Measurements from ENCODE around the gene DDRGK1.
A peak's percentile ranks its signal among the peaks of the same experiment; 100 is the strongest.

DDRGK1 gene

DNA sequence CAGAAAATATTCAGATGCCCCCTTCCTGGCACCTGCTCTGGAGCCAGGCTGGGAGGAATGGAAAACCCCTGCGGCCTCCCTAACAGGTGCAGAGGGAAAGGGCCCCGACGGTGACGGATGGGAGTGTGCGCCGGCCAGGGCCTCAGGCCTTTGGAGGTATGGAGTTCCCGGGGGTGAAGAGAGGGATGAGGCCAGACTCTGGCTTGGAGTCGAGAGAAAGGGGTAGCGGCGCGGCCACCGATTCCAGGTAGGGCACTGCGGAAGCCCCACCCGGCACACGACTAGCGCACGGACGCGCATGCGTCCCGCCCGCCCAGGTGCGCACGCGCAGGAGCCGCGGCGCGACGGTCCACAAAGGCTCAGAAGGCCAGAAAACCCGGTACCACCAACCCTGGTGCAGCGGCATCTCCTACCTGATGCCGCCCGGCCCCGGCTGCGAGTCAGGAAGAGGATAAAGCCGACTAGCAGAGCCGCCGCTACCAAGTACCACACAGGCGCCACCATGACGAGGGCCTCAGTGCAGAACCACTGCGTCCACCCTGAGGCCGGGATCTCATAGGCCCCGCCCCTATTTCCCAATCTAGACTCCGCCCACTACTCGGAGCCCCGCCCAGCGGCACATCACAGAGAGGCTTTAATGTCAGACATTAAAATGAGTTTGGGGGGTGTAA, at the start of gene DDRGK1:
DDRGK1 (minus strand) TSS at position 559 of the 671 bp plus-strand sequence; CDS start at position 504, 55 bp downstream.
- DNase-seq = peak; percentile 85

- no peak for DNase-seq
These were observed 47.3 kb upstream of the DDRGK1 start for GRCh38 chr20:3251806-3252205.

- DNase-seq = no peak
These were observed 45.6 kb upstream of the DDRGK1 start for GRCh38 chr20:3250091-3250504.

- no peak for DNase-seq
These were observed 44.5 kb upstream of the DDRGK1 start for GRCh38 chr20:3248993-3249347.

GRCh38 chr20:3248167-3248992, 43.9 kb upstream of the DDRGK1 start:
- no peak for DNase-seq

GRCh38 chr20:3247638-3248037, 43.2 kb upstream of the DDRGK1 start:
- no peak for DNase-seq

DNA sequence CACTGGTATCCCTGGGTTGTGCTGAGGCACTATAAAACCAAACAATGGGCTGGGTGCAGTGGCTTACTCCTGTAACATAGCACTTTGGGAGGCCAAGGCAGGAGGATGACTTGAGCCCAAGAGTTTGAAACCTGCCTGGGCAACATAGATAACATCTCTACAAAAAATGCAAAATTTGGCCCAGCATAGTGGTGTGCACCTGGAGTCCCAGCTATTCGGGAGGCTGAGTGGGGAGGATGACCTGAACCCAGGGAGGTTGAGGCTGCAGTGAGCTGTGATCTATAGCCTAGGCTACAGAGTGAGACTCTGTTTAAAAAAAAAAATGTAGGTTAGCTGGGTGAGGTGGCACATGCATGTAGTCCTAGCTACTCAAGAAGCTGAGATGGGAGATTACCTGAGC, 42.2 kb upstream of the DDRGK1 start:
- no peak for DNase-seq

DNA sequence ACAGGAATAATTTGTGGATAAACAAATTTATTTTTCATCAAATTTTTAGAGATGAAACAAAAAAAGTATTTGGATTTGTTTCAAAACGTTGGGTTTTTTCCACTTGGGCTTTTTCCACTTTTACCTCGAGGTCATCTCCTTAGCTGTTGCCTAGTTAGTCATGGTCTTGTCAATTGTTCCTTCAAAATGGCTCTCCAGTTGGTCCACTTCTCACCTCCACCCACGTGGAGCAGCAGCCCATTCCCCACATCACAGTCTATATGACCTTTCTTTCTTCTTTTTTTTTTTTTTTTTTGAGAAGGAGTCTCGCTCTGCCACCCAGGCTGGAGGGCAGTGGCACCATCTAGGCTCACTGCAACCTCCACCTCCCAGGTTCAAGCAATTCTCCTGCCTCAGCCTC, 41.2 kb upstream of the DDRGK1 start:
- no peak for DNase-seq

DNA sequence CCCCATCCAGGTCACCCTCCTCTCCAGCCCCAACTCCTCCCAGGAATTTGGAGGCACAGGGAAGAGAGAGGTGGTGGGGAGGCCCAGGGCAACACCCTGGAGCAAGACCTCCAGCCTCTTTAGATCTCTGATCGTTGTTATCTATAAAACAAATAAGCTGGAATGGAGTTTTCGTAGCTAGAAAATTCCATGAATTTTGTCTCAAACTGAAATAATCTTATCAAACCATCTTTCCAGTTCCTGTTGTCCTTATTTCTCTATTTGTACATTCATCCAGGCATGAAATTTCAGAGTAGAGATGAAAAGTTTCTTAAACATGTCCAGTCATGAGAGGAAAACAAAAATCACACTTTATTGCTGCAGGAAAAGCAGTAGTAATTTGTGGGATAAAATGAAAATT, 40.7 kb upstream of the DDRGK1 start:
- no peak for DNase-seq

GRCh38 chr20:3244613-3245012, 40.1 kb upstream of the DDRGK1 start:
- no peak for DNase-seq

DNA sequence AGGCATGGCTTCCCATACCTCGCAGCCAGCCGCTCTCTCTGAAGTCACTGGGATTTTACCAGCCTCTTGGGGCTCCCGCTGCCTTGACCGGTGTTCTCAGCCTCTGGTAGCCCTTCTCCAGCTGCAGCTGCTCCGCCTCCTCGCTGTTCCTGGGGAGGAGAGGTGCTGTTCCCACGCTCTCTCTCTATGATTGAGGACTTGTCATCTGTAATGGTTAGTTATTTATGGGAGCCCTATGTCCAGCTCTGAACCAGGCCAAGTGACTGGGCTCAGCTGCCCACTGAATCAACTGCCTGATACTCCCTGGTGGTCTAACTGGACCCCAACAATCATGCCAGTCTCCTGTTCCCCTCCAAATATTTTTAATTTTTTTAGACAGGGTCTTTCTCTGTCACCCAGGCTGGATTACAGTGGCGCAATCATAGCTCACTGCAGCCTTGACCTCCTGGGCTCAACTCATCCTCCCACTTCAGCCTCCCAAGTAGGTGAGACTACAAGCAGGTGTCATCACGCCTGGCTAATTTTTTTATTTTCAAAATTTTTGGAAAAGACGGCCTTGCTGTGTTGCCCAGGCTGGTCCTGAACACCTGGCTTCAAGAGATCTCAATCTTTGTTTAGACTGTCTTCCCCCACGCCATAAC, 39.4 kb upstream of the DDRGK1 start:
- DNase-seq = no peak

GRCh38 chr20:3242172-3242692, 37.8 kb upstream of the DDRGK1 start:
- no peak for DNase-seq

GRCh38 chr20:3240776-3241363, 36.4 kb upstream of the DDRGK1 start:
- DNase-seq = no peak

- DNase-seq = no peak
These were observed 35.6 kb upstream of the DDRGK1 start for GRCh38 chr20:3239867-3240775.

DNA sequence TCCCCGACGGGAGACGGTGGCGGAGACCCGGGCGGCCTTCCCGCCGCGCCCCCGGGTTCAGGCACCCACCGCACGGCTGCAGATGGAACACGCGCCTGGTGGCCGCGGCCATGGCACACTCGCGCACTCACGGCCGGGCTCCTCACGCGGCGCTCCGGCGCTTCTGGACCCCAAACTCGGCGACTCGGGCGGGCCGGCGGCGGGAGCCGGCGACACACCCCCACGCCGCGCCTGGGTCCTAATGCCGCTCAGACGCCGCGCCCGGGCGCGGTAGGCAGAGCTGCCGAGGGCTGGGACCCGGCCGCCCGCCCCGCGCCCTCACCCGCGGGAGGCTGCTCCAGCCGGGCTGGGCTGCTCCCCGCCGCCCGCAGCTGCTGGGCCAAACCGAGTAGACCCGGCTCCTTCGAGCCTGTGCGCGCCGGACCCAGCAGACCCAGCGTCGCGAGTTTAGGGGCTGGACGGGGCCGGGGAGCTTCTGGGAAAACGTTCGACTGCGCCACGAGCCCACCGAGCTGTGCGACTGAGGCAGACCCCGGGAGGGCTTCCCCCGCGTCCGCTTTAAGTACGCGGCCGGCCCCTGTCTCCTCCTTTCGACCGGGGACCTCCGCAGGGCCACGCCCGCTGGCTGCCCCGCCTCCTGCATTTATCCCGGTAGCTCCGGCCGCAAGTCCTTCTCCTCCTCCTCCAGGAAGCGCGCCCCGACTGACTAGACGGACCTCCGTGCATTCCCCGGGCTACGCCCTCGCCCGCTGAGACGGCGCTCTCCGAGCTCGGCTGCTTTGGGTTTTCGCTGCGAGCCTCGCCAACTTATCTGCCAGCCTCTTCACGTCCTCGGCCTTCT, 34.8 kb upstream of the DDRGK1 start, which contains the start of gene SLC4A11:
SLC4A11 (minus strand) TSS at position 165 of the 841 bp plus-strand sequence; CDS start at position 112, 53 bp downstream.
- DNase-seq = peak; percentile 45

DNA sequence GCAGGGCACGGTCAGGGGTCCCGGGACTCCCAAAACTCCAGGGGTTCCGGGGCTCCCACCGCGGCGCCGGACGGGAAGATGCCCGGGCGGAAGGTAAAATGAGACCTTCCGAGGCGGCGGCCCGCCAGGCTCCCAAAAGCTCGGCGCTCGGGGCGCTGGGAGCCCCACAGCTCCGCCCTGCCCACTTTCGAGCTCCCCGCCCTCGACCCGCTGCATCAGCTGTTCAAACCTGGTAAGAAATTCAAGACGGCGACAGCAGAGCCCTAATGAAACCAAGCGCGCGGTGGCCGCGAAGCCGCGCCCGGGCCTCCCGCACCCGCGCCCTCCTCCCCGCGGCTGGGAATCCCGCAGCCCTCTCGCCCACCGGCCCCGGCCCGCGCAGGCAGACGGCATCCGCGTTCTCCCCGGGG, 34.1 kb upstream of the DDRGK1 start:
- peak; percentile 53 for DNase-seq

- no peak for DNase-seq
These were observed 33.6 kb upstream of the DDRGK1 start for GRCh38 chr20:3237958-3238615.

GRCh38 chr20:3237011-3237957, 32.8 kb upstream of the DDRGK1 start:
- no peak for DNase-seq

DNA sequence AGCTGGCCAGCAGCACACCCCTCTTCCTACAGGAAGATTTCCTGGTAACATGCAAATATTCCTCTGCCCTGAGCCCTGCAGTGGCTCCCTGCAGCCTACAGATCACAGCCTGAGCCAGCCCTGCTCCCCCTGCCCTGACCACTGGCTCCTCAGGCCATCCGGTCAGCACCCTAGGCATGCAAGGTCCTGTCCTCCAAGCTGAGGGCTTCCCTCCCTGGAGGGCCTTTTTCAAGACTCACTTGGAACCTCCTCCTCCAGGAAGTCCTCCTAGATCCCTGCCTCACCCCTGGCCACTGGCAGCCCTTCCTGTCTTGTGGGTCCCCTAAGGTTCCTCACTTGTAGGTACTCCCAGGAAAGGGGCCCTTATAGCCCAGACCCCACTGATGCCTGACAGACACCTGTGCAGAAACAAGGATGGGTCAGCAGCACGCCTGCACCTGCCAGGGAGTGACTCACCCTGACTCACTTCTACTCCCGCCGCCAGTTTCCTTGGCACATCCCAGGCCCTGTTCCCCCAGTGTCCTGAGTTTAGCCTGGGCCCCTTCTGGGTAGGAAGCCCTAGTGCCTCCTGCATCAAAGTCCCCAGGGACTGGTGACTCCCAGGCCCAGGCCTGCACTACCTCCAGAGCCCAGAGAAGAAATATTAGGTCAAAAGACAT, 31.3 kb upstream of the DDRGK1 start:
- DNase-seq = no peak

All from NCI-H2171 (cell line).